Activated naive CD4-positive, alpha-beta T cell treated with anti-CD3 and anti-CD28 coated beads for 36 hours (primary cell): ENCODE data around the gene RFLNA. TPM values are rescaled to one million over a fixed set of nuclear protein-coding genes. Genes with fewer than 3 reads are reported as not detected.

ENCODE experiments used
- CTCF ChIA-PET: fragments of 350-600 bp; sonication (Branson Sonifier 250); formaldehyde crosslinking; loops from one replicate; lab custom pipeline; 2021; ENCODE audit warnings: antibody characterized with exemption; lab: Charles Lee
- DNase-seq: peaks from one replicate; pipeline ENCODE4 v3.0.0-alpha.2; 2020
- H3K27ac Mint-ChIP-seq: one replicate; pipeline ENCODE4 v1.8.0; 2021; ENCODE audit warnings: mild to moderate bottlenecking, mixed read lengths
- H3K27me3 Mint-ChIP-seq: one replicate; pipeline ENCODE4 v1.8.0; 2021; ENCODE audit warnings: low read depth, mixed read lengths
- H3K36me3 Mint-ChIP-seq: one replicate; pipeline ENCODE4 v1.8.0; 2021; ENCODE audit warnings: low read depth, mixed read lengths
- H3K4me1 Mint-ChIP-seq: one replicate; pipeline ENCODE4 v1.8.0; 2021; ENCODE audit warnings: low read depth, mixed read lengths
- H3K4me3 Mint-ChIP-seq: one replicate; pipeline ENCODE4 v1.8.0; 2021; ENCODE audit warnings: mild to moderate bottlenecking, moderate library complexity, mixed read lengths
- H3K9me3 Mint-ChIP-seq: one replicate; pipeline ENCODE4 v1.8.0; 2021; ENCODE audit warnings: mixed read lengths
- intact Hi-C: fragments of 100-400 bp; cut with micrococcal nuclease; formaldehyde crosslinking; loops from one replicate; pipeline ENCODE4 v1.15.1; 2023
- total RNA-seq, 2 experiments: library from RNA; stranded (reverse); gene quantifications; one replicate each; pipeline ENCODE4 v1.2.3, GENCODE V29; 2021

RFLNA gene
- total RNA-seq, 2 experiments from 2014 or later = not detected

DNA sequence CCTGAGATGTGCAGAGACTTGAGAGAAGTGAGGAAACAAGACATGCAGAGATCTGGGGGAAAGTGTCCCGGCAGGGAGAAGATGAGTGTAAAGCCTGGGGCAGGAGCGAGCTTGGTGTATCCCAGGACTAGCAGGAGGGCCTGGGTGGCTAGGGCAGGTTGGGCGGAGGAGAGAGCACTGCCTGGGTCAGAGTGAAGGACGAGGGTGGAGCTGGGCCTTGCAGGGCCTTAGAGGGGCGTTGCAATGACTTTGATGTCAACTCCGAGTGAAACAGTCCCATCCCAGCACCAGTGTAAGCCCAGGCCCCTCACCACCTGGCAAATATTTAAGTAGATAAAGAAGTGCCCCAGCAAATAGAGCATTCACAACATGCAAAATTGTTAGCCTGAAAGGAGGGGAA is 24.2 kb upstream of the RFLNA start:
- Mint-ChIP-seq H3K27ac (no peak overlapping the region), H3K27me3 (no peaks in the 10 kb centered on the region), H3K4me1 (peaks cover 4% of the 10 kb centered on the region), H3K9me3 (no peaks in the 10 kb centered on the region), H3K4me3 (no peak overlapping the region), H3K36me3 (no peaks in the 10 kb centered on the region)
- intact Hi-C loops = no loop called here
- CTCF ChIA-PET = no interaction called here
- DNase-seq = no peak

DNA sequence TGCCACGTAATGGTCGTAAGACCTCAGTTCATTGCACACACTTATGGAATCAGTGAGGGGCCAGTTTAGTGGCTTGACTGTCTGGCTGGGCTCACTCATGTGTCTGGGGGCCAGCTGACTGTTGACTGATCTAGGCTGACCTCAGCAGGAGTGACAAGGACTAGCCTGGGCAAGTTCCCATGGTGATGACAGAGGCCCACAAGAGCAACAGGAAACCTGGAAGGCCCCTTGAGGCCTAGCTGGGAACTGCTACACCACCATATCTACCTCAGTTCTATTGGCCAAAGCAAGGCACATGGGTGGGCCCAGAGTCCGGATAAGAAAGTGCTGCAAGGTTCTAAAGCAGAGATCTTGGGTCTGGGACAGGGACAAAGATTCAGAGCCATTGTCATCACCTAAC is 21.3 kb upstream of the RFLNA start:
- peak; percentile 80 for DNase-seq
- Mint-ChIP-seq H3K4me1 (peaks cover 4% of the 10 kb centered on the region), H3K4me3 (no peak overlapping the region), H3K27me3 (peaks cover 7% of the 10 kb centered on the region), H3K27ac (peak overlapping the region; percentile 19), H3K9me3 (no peaks in the 10 kb centered on the region), H3K36me3 (no peaks in the 10 kb centered on the region)
- intact Hi-C loops = no loop called here
- CTCF ChIA-PET = interaction anchor here (1.1 kb wide), 1 partner anchor 492 kb away, joined by 3 read pairs; no protein-coding TSS in a partner anchor

DNA sequence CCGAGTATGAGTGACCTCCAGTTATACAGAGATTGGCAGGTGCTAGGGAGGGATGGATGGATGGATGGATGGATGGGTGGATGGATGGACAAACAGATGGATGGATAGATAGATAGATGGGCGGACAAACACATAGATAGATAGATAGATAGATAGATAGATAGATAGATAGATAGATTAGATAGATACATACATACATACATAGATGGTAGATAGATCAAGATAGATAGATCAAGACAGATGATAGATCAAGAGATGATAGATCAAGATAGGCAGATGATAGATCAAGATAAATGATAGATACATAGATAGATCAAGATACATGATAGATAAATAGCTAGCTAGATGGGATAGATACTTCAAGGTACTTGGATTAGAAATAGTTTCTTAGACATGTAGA is 18.6 kb upstream of the RFLNA start:
- Mint-ChIP-seq H3K27ac (no peak overlapping the region), H3K4me3 (no peak overlapping the region), H3K9me3 (no peaks in the 10 kb centered on the region), H3K4me1 (peaks cover 6% of the 10 kb centered on the region), H3K36me3 (no peaks in the 10 kb centered on the region), H3K27me3 (peaks cover 28% of the 10 kb centered on the region)
- intact Hi-C loops = no loop called here
- CTCF ChIA-PET = no interaction called here
- DNase-seq = no peak

DNA sequence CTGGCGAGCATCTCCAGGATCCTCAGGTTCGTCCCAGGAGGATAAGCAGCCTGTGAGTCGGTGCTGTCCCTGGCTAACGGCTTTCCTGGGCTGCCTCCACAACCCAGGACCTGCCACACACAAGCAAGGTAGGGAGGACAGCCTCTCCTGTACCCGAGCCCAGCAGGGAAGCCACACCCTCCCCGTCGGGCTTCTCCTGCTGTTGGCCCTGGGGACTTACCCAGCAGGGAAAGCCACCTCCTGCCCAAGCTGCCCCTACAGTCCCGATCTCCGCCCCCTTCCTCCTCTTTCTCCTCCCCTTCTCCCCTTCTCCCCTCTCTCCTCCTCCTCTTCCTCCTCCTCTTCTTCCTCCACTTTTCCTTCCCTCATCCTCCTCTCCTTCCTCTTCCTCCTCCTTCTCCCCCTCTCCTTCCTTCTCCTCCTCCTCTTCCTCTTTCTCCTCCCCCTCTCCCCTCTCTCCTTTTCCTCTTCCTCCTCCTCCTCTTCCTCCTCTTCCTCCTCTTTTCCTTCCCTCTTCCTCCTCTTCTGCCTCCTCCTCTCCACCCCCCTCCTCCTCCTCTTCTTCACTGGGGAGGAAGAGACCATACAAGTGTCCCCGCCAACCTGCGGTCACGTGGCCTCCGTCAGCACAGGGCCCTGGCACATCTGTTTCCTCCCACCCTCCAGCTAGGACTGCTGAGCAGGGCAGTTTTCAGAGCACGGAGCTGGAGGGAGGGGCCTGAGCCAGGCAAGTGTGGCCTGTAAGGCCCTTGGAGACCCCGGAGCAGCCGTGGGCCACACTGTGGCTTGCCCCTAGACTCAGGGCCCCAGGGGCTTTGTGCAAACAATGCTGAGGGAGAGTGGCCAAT is 17.3 kb upstream of the RFLNA start:
- intact Hi-C loops = no loop called here
- Mint-ChIP-seq H3K27ac (no peak overlapping the region), H3K4me1 (peaks cover 6% of the 10 kb centered on the region), H3K27me3 (peaks cover 35% of the 10 kb centered on the region), H3K36me3 (no peaks in the 10 kb centered on the region), H3K4me3 (no peak overlapping the region), H3K9me3 (no peaks in the 10 kb centered on the region)
- DNase-seq = no peak
- CTCF ChIA-PET = no interaction called here

DNA sequence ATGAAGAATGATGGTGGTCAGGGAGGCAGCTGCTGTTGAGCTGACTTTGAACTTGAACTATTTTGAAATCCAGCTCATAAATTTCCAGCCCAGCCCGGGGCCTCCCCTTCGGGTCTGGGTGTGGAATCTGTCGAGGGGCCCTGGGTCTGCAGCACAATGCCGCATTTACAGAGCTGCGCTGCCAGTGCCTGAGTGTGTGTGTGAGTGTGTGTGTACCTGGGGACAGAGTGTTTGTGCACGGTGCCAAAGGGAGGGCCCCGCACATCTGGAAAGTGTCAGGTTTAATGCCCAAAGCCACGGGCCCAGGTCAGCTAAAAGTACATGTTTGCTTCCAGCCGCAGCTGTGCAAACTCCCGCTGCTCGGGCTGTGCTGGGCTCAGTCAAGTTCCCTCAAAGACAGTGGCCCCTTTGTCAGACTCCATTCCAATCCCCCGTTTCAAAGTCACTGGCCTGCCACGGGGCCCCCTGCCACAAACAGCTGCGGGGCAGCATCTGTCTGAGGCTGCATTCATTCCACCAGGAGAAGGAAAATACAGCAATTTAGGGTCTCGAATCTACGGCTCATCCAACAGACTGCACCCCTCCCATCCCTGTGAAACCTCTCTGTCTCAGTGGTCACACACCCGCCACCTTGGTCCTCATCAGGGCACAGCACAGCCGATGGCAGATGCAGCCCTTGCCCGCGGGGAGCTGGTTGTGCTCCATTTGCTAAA is 16.3 kb upstream of the RFLNA start:
- Mint-ChIP-seq H3K4me3 (no peak overlapping the region), H3K4me1 (peaks cover 5% of the 10 kb centered on the region), H3K9me3 (no peaks in the 10 kb centered on the region), H3K27me3 (peaks cover 35% of the 10 kb centered on the region), H3K36me3 (no peaks in the 10 kb centered on the region), H3K27ac (no peak overlapping the region)
- DNase-seq = no peak
- intact Hi-C loops = no loop called here
- CTCF ChIA-PET = no interaction called here

DNA sequence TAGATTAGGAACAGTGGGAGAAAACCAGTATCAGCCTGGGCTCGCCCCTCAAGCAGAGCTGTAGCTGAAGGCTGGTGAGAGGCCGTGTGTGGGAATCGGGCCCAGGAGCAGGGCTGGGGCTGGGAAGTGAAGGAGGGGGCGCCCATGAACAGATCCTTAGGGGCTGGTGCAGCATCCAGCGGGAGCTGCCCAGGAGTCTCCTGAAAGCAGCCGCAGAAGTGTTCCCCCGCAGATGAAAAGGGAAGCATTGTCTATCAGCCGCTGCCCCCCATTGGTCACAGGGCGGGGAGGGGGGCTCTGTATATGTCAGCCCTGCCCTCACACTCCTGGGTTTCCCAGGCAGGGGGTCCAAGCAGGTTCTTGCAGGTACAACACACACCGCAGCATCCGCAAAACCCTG is 15.6 kb upstream of the RFLNA start:
- peaks cover 2% of the 10 kb centered on the region for H3K4me1 Mint-ChIP-seq
- peaks cover 37% of the 10 kb centered on the region for H3K27me3 Mint-ChIP-seq
- no peak overlapping the region for H3K4me3 Mint-ChIP-seq
- no peaks in the 10 kb centered on the region for H3K36me3 Mint-ChIP-seq
- H3K9me3 Mint-ChIP-seq = peaks cover 3% of the 10 kb centered on the region
- CTCF ChIA-PET = no interaction called here
- DNase-seq = no peak
- intact Hi-C loops = no loop called here
- H3K27ac Mint-ChIP-seq = no peak overlapping the region

DNA sequence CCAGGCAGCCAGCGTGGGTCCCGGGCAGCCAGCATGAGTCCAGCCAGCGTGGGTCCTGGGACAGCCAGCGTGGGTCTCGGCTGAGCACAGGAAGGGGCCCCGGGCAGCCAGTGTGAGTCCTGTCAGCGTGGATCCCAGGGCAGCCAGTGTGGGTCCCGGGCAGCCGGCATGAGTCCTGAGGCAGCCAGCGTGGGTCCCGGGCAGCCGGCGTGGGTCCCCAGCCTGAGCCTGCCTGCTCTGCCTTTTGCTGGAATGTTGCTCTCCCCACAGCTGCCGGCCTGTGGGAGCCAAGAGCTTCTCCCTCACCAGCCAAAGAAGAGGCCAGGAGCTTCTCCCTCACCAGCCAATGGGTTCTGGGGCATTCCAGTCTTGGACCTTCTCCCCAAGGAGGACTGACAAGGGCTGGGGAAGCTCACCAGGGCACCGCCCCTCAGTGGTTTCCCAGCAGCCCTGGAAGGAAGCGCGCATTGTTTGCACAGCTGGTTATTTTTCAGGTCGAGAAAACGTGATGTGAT is 15.0 kb upstream of the RFLNA start:
- Mint-ChIP-seq H3K4me3 (no peak overlapping the region), H3K27me3 (peaks cover 42% of the 10 kb centered on the region), H3K9me3 (peaks cover 9% of the 10 kb centered on the region), H3K36me3 (no peaks in the 10 kb centered on the region), H3K4me1 (peaks cover 2% of the 10 kb centered on the region), H3K27ac (no peak overlapping the region)
- CTCF ChIA-PET = no interaction called here
- no peak for DNase-seq
- intact Hi-C loops = no loop called here

DNA sequence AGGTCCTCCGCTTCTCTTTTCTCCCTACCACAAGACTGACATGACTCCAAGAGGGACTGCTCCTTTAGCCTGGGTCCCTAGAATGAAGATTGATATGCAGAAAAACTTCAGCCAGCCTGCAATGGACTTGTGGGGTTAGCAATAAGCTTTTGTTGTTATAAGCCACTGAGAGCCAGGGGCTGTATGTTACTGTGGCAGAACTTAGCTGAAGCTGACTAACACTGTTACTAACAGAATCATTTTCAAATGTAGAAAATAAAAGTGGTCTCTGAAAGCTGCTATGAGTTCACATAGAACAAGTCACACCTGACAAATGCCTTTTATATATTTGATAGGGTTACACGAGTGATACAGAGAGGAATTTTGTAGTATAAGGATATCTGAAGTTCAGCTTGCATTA is 13.6 kb upstream of the RFLNA start:
- no peak overlapping the region for H3K27ac Mint-ChIP-seq
- peaks cover 2% of the 10 kb centered on the region for H3K36me3 Mint-ChIP-seq
- H3K9me3 Mint-ChIP-seq = peaks cover 14% of the 10 kb centered on the region
- H3K27me3 Mint-ChIP-seq = peaks cover 44% of the 10 kb centered on the region
- H3K4me3 Mint-ChIP-seq = no peak overlapping the region
- DNase-seq = no peak
- CTCF ChIA-PET = no interaction called here
- H3K4me1 Mint-ChIP-seq = peaks cover 2% of the 10 kb centered on the region
- intact Hi-C loops = no loop called here

DNA sequence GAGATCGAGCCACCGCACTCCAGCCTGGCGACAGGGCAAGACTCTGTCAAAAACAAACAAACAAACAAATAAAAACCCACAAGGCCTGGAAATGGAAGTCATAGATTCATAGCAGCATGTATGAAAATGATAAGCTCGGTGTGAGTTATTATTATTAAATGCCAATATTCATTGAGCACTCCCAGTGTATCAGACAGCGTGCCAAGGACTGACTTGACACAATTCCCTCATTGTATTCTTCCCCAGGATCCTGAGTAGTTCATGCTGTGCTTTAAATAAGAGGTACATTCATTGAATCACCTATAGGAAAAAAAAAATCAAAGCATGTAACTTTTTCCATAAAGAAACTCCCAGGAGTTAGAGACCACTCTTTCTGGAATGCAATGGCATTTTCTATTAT is 12.6 kb upstream of the RFLNA start:
- Mint-ChIP-seq H3K9me3 (peaks cover 14% of the 10 kb centered on the region), H3K27ac (no peak overlapping the region), H3K4me3 (no peak overlapping the region), H3K27me3 (peaks cover 43% of the 10 kb centered on the region), H3K4me1 (peaks cover 2% of the 10 kb centered on the region), H3K36me3 (peaks cover 2% of the 10 kb centered on the region)
- CTCF ChIA-PET = no interaction called here
- no peak for DNase-seq
- intact Hi-C loops = no loop called here

DNA sequence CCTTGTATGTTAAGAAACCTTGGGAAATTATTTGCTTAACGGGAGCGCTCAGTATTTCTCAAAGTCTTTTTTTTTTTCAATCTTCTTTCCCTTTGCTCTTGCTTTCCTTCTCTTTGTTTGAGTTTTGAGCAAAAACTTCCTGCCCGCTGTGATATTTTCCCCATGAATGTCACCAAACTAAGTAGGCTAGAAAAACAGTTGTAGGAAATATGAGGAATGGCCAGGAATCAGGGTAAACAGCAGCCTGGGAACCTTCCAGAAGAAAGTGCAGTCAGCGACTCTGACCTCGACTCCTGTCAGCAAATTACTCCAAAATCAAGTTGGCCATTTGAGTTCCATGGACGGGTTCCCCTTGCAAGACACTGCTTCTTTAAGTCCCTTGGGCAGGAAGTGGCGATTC is 11.6 kb upstream of the RFLNA start:
- peaks cover 2% of the 10 kb centered on the region for H3K36me3 Mint-ChIP-seq
- DNase-seq = no peak
- H3K9me3 Mint-ChIP-seq = peaks cover 14% of the 10 kb centered on the region
- peaks cover 2% of the 10 kb centered on the region for H3K4me1 Mint-ChIP-seq
- no peak overlapping the region for H3K4me3 Mint-ChIP-seq
- H3K27me3 Mint-ChIP-seq = peaks cover 45% of the 10 kb centered on the region
- CTCF ChIA-PET = no interaction called here
- H3K27ac Mint-ChIP-seq = no peak overlapping the region
- intact Hi-C loops = no loop called here

DNA sequence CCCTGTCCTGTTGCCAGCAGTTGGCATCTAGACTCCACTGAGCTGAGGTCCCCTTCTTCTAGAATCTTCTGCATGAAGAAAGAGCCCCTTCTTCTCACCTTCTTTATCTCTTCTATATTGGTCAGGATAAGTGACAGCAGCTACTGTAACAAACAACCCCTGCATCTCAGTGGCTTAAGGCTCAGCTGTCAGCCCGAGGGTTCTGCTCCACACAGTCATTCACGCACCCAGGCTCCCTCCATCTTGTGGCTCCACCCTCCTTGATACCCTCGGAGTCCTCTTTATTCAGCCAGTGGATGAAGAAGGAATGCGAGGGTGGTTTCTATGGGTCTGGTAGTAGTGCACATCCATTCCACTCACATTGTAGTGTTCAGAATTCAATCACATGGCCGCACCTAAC is 10.5 kb upstream of the RFLNA start:
- DNase-seq = no peak
- H3K9me3 Mint-ChIP-seq = peaks cover 14% of the 10 kb centered on the region
- intact Hi-C loops = no loop called here
- CTCF ChIA-PET = interaction anchor here (0.8 kb wide), 1 partner anchor 486 kb away, joined by 3 read pairs; no protein-coding TSS in a partner anchor
- H3K4me1 Mint-ChIP-seq = no peaks in the 10 kb centered on the region
- H3K27me3 Mint-ChIP-seq = peaks cover 35% of the 10 kb centered on the region
- H3K27ac Mint-ChIP-seq = no peak overlapping the region
- H3K36me3 Mint-ChIP-seq = peaks cover 2% of the 10 kb centered on the region
- H3K4me3 Mint-ChIP-seq = no peak overlapping the region

DNA sequence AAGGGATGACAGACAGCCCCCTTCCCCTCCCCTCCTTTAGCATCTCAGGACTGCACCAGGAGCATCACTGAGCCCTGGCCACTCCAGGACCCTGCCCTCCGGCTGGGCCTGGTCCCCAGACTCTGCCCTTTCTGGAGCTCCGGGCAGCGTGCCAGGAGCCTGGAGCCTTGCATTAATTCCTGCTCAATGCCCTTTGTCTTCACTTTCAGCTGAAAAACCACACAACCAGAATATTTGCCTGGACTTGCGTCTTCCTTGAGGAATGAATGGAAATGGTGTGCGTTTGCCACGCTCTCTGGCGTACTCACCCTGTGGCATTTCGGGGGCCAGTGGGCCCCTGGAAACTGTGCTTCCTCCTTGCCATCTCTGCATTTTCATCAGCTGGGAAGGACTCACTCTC is 8.5 kb upstream of the RFLNA start:
- H3K9me3 Mint-ChIP-seq = peaks cover 14% of the 10 kb centered on the region
- H3K27ac Mint-ChIP-seq = no peak overlapping the region
- intact Hi-C loops = no loop called here
- H3K36me3 Mint-ChIP-seq = peaks cover 2% of the 10 kb centered on the region
- H3K4me1 Mint-ChIP-seq = no peaks in the 10 kb centered on the region
- no peak overlapping the region for H3K4me3 Mint-ChIP-seq
- H3K27me3 Mint-ChIP-seq = peaks cover 26% of the 10 kb centered on the region
- CTCF ChIA-PET = no interaction called here
- DNase-seq = no peak
